HG02884 (cell line): ENCODE results near the gene TFDP2.
"Not testable (repeated sequence)": the region's sequence is repeated elsewhere in the genome, so short reads cannot be mapped to it uniquely, and the experiment has no call there.

Experiments used
- ATAC-seq: cut with Tn5 transposase; IDR thresholded peaks from one replicate; pipeline ENCODE4 v1.9.1; 2021; ENCODE audit warnings: mild to moderate bottlenecking, moderate library complexity; ENCODE audit not compliant: unreplicated experiment

Gene TFDP2

GRCh38 chr3:142129516-142130171 is 19.7 kb downstream of the TFDP2 start:
- no peak for ATAC-seq

- no peak for ATAC-seq
Measured at GRCh38 chr3:142127941-142128658, 21.2 kb downstream of the TFDP2 start.

GRCh38 chr3:142124243-142124642 is 25.1 kb downstream of the TFDP2 start:
- ATAC-seq: no peak

- no peak for ATAC-seq
Measured at GRCh38 chr3:142120707-142121106, 28.6 kb downstream of the TFDP2 start.

- no peak for ATAC-seq
Measured at GRCh38 chr3:142118911-142119310, 30.4 kb downstream of the TFDP2 start.

GRCh38 chr3:142117056-142117851 is 32.1 kb downstream of the TFDP2 start:
- ATAC-seq: no peak

GRCh38 chr3:142115867-142116668 is 33.3 kb downstream of the TFDP2 start:
- ATAC-seq: no peak

GRCh38 chr3:142112601-142113000 is 36.7 kb downstream of the TFDP2 start:
- no peak for ATAC-seq

- no peak for ATAC-seq
Measured at GRCh38 chr3:142106548-142106947, 42.8 kb downstream of the TFDP2 start.

- ATAC-seq: no peak
Measured at GRCh38 chr3:142105991-142106390, 43.4 kb downstream of the TFDP2 start.

GRCh38 chr3:142104763-142105162 is 44.6 kb downstream of the TFDP2 start:
- no peak for ATAC-seq

GRCh38 chr3:142098964-142099363 is 50.4 kb downstream of the TFDP2 start:
- ATAC-seq: no peak

GRCh38 chr3:142097099-142097843 is 52.1 kb downstream of the TFDP2 start:
- no peak for ATAC-seq

GRCh38 chr3:142095841-142096240 is 53.5 kb downstream of the TFDP2 start:
- no peak for ATAC-seq

- ATAC-seq: not testable (repeated sequence)
Measured at GRCh38 chr3:142088925-142089324, 60.4 kb downstream of the TFDP2 start.

GRCh38 chr3:142088522-142088921 is 60.8 kb downstream of the TFDP2 start:
- no peak for ATAC-seq

GRCh38 chr3:142087676-142088075 is 61.7 kb downstream of the TFDP2 start:
- ATAC-seq: no peak

- ATAC-seq: no peak
Measured at GRCh38 chr3:142086581-142087090, 62.7 kb downstream of the TFDP2 start.

GRCh38 chr3:142081178-142081577 is 68.2 kb downstream of the TFDP2 start:
- ATAC-seq: no peak
